Heart right ventricle (tissue), 16 donors: ENCODE data around the gene EHMT1. TPM values are rescaled to one million over a fixed set of nuclear protein-coding genes. Genes with fewer than 3 reads are reported as not detected.

Source experiments
- ATAC-seq, 8 donors: fragments of 200-7000 bp; cut with Tn5 transposase; one replicate each; pipeline ENCODE4 v1.9.1; 2020; ENCODE audit warnings: mild to moderate bottlenecking in 8 of 8, moderate library complexity in 8 of 8, moderate number of reproducible peaks in 1 of 8
- DNase-seq, 2 donors: peaks; one replicate each; pipeline ENCODE4 v3.0.0-alpha.2; 2020
- H3K27ac ChIP-seq, 10 donors: fragments of 200-600 bp; sonication (generic) in 2 of 10; one replicate each; pipeline versions ENCODE4 v1.5.0 to v1.8.0; 2020 to 2022; ENCODE audit warnings: mild to moderate bottlenecking in 3 of 10
- H3K27me3 ChIP-seq, 7 donors: fragments of 200-600 bp; one replicate each; pipeline ENCODE4 v1.8.0; 2021 to 2022; ENCODE audit warnings: mild to moderate bottlenecking in 2 of 7
- H3K36me3 ChIP-seq, 9 donors: fragments of 200-600 bp; sonication (generic) in 1 of 9; one replicate each; pipeline versions ENCODE4 v1.5.0 to v1.8.0; 2020 to 2022; ENCODE audit warnings: mild to moderate bottlenecking in 2 of 9
- H3K4me1 ChIP-seq, 9 donors: fragments of 200-600 bp; sonication (generic) in 1 of 9; one replicate each; pipeline versions ENCODE4 v1.5.0 to v1.8.0; 2020 to 2022; ENCODE audit warnings: mild to moderate bottlenecking in 4 of 9
- H3K4me3 ChIP-seq, 10 donors: fragments of 200-600 bp; sonication (generic) in 2 of 10; one replicate each; pipeline versions ENCODE4 v1.5.0 to v1.8.0; 2020 to 2022; ENCODE audit warnings: mild to moderate bottlenecking in 7 of 10, moderate library complexity in 2 of 10
- H3K9me3 ChIP-seq, 11 donors: fragments of 200-600 bp in 10 of 11; sonication (generic) in 2 of 11; one replicate each; pipeline versions ENCODE4 v1.5.0 to v1.8.0; 2013 to 2022; ENCODE audit warnings: mild to moderate bottlenecking in 2 of 11, control low read depth in 1 of 11, moderate library complexity in 1 of 11
- WGBS, 2 donors: extraction: QIAGEN DNeasy Blood & Tissue Kit; methylation state at CpG; one replicate each; pipeline ENCODE4 v1.1.7; 2013; ENCODE audit warnings: inconsistent platforms in 1 of 2; 5-methylcytosine and 5-hydroxymethylcytosine counted together
- intact Hi-C, 10 donors: fragments of 100-400 bp; cut with DNase I; formaldehyde crosslinking; loops; one replicate each; pipeline versions ENCODE4 v1.11.1 to v1.14.2; 2022
- polyA plus RNA-seq, 2 donors: library from polyadenylated mRNA; stranded (reverse); fragments of 200-250 nt; gene quantifications; one replicate each; pipeline ENCODE4 v1.2.3, GENCODE V29; 2013
- total RNA-seq, 10 donors: library from RNA; stranded (reverse); fragmentation: NEBNext Ultra II Directional in 3 of 10; extraction: Animal tissue kit (Norgen Biotek cat#: 25700) in 3 of 10; gene quantifications; one replicate each; pipeline versions ENCODE4 v1.2.1 to v1.2.4, GENCODE V29; 2021 to 2023
- TF ChIP-seq, protein P1 (sequence below), 9 donors: fragments of 200-600 bp; sonication (generic) in 2 of 9; IDR thresholded peaks; one replicate each; pipeline versions ENCODE4 v1.5.0 to v1.8.0; 2021 to 2022; ENCODE audit warnings: antibody characterized with exemption in 9 of 9, mild to moderate bottlenecking in 5 of 9, moderate library complexity in 1 of 9
- donor health status: Arrhythmogenic right ventricular cardiomyopathy.
- donor health status: ischemic (EF 13 %, LVEDD 7.1; RV severe dilation, severe dysfunction).
- donor health status: healthy with polysubstance abuse.
- donor health status: DM: no; HTN: yes; CAD: no.
- donor health status: DM: no; HTN: no; CAD: no.
- donor health status: ischemic (EF 25% LVEDD 6.9; RV normal size, moderate dysfunction).
- donor health status: ischemic (EF 25% LVEDD 5.7; RV mildly dilated, moderate dysfunction).
- donor health status: healthy.
- donor health status: DM: yes; HTN: yes; CAD: no.
- donor health status: Ischemic cardiomyopathy.
- donor health status: ischemic (EF 35%, LVEDD 5.7; RV mildly dilated, moderate dysfunction).
- donor health status: nonischemic (EF 11% LVEDD 7.7; RV severe dilation, severe dysfunction).
- donor health status: DM: yes; HTN: yes; CAD: no.
- donor health status: PGD.
- donor health status: ischemic (EF 29% LVEDD 5.4; RV normal size, mild dysfunction).
- donor health status: nonischemic (EF 23%, LVEDD 6.1; RV moderate dilation, normal function).

Gene EHMT1
- total and polyA plus RNA-seq, 12 donors: 19.6 to 45.1 (median 31.1) TPM

DNA sequence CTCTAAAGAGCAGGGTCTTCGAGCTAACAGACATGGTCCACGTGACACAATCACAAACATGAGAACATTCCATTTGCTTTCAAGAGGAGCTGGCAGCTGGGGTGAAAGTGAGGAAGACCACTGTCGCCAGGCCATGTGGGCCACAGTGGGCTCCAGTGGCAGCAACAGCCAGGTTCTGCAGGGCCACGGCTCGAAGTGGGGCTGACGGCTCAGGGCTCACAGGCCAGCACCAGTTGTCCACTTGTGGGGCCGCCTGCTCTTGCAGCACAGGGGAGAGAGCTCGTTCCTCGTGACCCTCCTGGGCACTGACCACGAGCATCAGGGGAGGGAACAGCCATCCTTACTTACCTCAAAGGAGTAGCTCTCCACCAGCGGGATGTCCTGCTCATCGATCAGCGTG lies 30.5 kb upstream of the EHMT1 start:
- Histone ChIP-seq H3K27ac (no peak overlapping the region), H3K4me3 (no peak overlapping the region), H3K27me3 (no peaks in the 10 kb centered on the region), H3K9me3 (no peaks in the 10 kb centered on the region), H3K36me3 (peaks cover 0 to 51% (median 17%) of the 10 kb centered on the region in 9 donors), H3K4me1 (peaks cover 10 to 25% (median 17%) of the 10 kb centered on the region in 9 donors)
- no peak for ATAC-seq
- no peak for DNase-seq
- TF ChIP-seq, protein P1, sequence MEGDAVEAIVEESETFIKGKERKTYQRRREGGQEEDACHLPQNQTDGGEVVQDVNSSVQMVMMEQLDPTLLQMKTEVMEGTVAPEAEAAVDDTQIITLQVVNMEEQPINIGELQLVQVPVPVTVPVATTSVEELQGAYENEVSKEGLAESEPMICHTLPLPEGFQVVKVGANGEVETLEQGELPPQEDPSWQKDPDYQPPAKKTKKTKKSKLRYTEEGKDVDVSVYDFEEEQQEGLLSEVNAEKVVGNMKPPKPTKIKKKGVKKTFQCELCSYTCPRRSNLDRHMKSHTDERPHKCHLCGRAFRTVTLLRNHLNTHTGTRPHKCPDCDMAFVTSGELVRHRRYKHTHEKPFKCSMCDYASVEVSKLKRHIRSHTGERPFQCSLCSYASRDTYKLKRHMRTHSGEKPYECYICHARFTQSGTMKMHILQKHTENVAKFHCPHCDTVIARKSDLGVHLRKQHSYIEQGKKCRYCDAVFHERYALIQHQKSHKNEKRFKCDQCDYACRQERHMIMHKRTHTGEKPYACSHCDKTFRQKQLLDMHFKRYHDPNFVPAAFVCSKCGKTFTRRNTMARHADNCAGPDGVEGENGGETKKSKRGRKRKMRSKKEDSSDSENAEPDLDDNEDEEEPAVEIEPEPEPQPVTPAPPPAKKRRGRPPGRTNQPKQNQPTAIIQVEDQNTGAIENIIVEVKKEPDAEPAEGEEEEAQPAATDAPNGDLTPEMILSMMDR (IDR thresholded peaks at IDR 0.05): no peak
- intact Hi-C loops: no loop called here
- WGBS, 2 donors: 91 to 93% methylated on average over 13 of the region's 13 CpGs

DNA sequence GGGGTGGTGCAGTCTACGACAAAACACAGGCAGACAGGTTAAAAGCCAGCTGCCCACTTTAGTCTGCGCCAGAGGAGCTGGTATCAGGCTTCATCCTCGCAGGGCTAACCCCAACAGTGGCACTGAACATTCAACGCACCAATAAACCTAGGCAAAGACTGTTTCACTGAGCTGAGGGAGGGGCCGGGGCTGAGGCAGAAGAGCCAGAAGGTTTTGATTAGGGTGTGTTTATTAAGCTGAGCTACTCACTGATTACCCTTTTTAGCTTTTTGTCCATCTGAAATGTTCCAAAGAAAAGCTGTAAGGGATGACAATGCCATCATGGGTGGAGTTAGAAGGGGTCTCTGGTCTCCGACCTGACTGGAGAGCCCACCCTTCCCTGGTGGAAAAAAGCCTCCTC lies 29.9 kb upstream of the EHMT1 start:
- peak overlapping the region in 4 of 10 donors; percentile 63 to 68 (median 66) for H3K4me3 ChIP-seq
- 92% methylated on average over 6 of the region's 6 CpGs for WGBS, 2 donors
- TF ChIP-seq, protein P1 (IDR thresholded peaks at IDR 0.05): no peak

DNA sequence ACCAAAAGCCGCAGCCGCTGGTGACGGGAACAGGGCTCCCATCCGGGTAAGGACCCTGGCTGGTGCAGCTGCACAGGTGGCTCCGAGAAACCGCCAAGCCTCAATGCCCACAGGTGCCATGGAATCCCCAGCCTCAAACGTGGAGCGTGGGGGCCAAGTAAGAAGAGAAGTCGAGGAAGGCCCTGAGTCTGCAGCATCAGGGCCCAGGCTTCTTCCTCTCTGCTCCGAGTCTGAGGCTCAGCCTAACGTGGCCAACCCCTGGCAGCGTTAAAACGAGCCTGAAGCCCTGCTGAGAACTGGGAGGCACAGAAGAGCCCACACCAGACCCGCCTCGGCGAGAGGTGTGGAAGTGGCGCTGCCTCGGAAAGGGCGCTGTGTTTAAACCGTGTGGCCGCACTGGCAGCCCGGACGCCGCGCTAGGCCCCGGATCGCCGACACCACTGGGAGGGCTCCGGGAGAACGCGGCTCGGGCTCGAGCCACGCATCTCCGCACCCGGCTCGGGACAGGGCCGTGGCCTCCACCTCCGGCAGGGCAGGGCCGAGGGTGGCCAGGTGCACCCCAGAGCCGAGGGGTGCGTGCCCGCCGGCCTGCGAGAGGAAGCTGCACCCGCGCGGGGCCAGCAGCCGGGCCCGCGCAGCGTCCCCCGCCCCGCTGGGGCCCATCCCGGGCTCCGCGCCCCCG lies 29.2 kb upstream of the EHMT1 start:
- Histone ChIP-seq H3K27ac (peak overlapping the region in 5 of 10 donors; percentile 19 to 31 (median 22)), H3K36me3 (peaks cover 0 to 38% (median 14%) of the 10 kb centered on the region in 9 donors), H3K4me3 (peak overlapping the region; percentile 59 to 91 (median 64)), H3K4me1 (peaks cover 10 to 25% (median 17%) of the 10 kb centered on the region in 9 donors), H3K27me3 (no peaks in the 10 kb centered on the region), H3K9me3 (no peaks in the 10 kb centered on the region)
- no peak for ATAC-seq
- 10% methylated on average over 47 to 58 of the region's 58 CpGs for WGBS, 2 donors
- intact Hi-C loops: no loop called here
- TF ChIP-seq, protein P1 (IDR thresholded peaks at IDR 0.05): no peak
- DNase-seq: no peak

More for the DNA sequence above, 29.9 kb upstream of the EHMT1 start:
- no peak for ATAC-seq
- H3K9me3 ChIP-seq: no peaks in the 10 kb centered on the region
- H3K27ac ChIP-seq: no peak overlapping the region
- no peaks in the 10 kb centered on the region for H3K27me3 ChIP-seq
- peaks cover 10 to 25% (median 17%) of the 10 kb centered on the region in 9 donors for H3K4me1 ChIP-seq
- intact Hi-C loops: no loop called here
- no peak for DNase-seq
- H3K36me3 ChIP-seq: peaks cover 0 to 45% (median 14%) of the 10 kb centered on the region in 9 donors

DNA sequence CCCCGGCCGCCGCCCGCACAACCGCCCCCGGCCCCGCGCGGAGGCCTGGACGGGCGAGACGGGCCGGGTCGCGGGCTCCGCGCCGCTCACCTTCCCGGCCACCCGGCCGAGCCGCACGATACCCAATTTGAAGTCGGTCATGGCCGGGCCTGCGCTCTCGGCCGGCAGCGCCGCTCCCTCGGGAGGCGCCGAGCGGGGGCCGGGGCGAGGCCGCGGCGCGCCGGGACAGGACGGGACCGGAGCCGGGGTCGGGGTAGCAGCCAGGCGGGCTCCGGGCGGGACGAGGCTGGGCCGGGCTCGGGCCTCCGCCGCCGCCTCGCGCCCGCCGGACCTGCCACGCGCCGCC lies 28.7 kb upstream of the EHMT1 start:
- TF ChIP-seq, protein P1 (IDR thresholded peaks at IDR 0.05): no peak
- peaks cover 0 to 33% (median 14%) of the 10 kb centered on the region in 9 donors for H3K36me3 ChIP-seq
- ATAC-seq (no peak), DNase-seq (no peak)
- peaks cover 10 to 25% (median 17%) of the 10 kb centered on the region in 9 donors for H3K4me1 ChIP-seq
- 0 to 1% methylated on average over 42 to 61 of the region's 61 CpGs for WGBS, 2 donors
- no peak overlapping the region for H3K27ac ChIP-seq
- H3K4me3 ChIP-seq: peak overlapping the region; percentile 59 to 91 (median 64)
- intact Hi-C loops: no loop called here
- H3K27me3 ChIP-seq: no peaks in the 10 kb centered on the region
- H3K9me3 ChIP-seq: no peaks in the 10 kb centered on the region
